Measurements from ENCODE around the gene DNAJB1.
A peak's percentile ranks its signal among the peaks of the same experiment; 100 is the strongest.

Gene DNAJB1

GRCh38 chr19:14517840-14518505, at the start of gene DNAJB1:
DNAJB1 (minus strand) TSS chr19:14518397; CDS start chr19:14518349, 48 bp downstream.
- no peak for TF ChIP-seq EZH2phosphoT487 (IDR thresholded peaks at IDR 0.05; ENCODE audit: borderline replicate concordance)
- TF ChIP-seq, protein P1, sequence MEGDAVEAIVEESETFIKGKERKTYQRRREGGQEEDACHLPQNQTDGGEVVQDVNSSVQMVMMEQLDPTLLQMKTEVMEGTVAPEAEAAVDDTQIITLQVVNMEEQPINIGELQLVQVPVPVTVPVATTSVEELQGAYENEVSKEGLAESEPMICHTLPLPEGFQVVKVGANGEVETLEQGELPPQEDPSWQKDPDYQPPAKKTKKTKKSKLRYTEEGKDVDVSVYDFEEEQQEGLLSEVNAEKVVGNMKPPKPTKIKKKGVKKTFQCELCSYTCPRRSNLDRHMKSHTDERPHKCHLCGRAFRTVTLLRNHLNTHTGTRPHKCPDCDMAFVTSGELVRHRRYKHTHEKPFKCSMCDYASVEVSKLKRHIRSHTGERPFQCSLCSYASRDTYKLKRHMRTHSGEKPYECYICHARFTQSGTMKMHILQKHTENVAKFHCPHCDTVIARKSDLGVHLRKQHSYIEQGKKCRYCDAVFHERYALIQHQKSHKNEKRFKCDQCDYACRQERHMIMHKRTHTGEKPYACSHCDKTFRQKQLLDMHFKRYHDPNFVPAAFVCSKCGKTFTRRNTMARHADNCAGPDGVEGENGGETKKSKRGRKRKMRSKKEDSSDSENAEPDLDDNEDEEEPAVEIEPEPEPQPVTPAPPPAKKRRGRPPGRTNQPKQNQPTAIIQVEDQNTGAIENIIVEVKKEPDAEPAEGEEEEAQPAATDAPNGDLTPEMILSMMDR (conservative IDR thresholded peaks at IDR 0.05; ENCODE audit: low read length): no peak
- peak within 1 kb of the TSS; percentile 92 for H3K9ac ChIP-seq (ENCODE audit: low read depth, low read length, poor library complexity, severe bottlenecking)
- H2AFZ ChIP-seq (ENCODE audit: low read length): peak within 1 kb of the TSS; percentile 47; the same call in 1 of the 2 replicates
- H3F3A ChIP-seq (ENCODE audit: low read depth): 0 out of 2 replicates have a peak, but pooled peaks cover 4% of the 10 kb centered on the region
- H3K79me2 ChIP-seq (ENCODE audit: insufficient read depth, low read length): peaks cover 48% of the 10 kb centered on the region
- H3K4me3 ChIP-seq (ENCODE audit: low read length, poor library complexity, severe bottlenecking): peak within 1 kb of the TSS; percentile 90
- H4K20me1 ChIP-seq (ENCODE audit: insufficient read depth, low read length, poor library complexity, severe bottlenecking): peaks cover 40% of the 10 kb centered on the region
- H3K9me2 ChIP-seq (replicated peaks; ENCODE audit: low read depth, low read length): no peaks in the 10 kb centered on the region
- peak within 1 kb of the TSS; percentile 99 for H3K4me2 ChIP-seq (ENCODE audit: low read depth, low read length, poor library complexity, severe bottlenecking)
- H3K27me3 ChIP-seq (ENCODE audit: insufficient read depth, low read length, poor library complexity, severe bottlenecking): no peaks in the 10 kb centered on the region
- peaks cover 31% of the 10 kb centered on the region; the same call in 1 of the 2 replicates for H3K36me3 ChIP-seq (ENCODE audit: insufficient read depth, low read length)
- no peaks in the 10 kb centered on the region for H3K9me3 ChIP-seq (ENCODE audit: insufficient read depth, low read depth, low read length)
- H3K4me1 ChIP-seq (ENCODE audit: insufficient read depth, low read length, poor library complexity, severe bottlenecking): peaks cover 68% of the 10 kb centered on the region

DNA sequence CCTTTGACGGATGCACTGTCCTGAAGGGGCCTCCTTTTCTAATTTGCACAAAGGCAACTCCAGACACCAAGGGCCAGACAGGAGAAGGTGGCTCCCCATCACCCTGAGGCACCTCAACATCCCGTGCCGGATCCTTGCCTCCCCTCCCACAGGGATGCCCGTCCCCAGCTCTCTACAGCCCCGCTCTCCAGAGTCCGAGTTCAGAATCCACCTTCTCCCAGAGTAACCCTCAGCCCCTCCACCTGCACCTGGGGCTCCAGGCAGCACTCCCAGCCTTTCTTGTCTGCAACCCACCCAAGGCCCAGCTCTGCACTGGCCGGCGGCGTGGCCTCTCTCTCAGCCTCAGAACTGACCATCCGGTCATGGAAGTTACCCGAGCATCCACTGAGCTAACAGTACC, 48.9 kb upstream of the DNAJB1 start:
- Histone ChIP-seq H4K20me1 (ENCODE audit: insufficient read depth, low read length, poor library complexity, severe bottlenecking) (peaks cover 15% of the 10 kb centered on the region), H3F3A (ENCODE audit: low read depth) (no peaks in the 10 kb centered on the region), H3K27me3 (ENCODE audit: insufficient read depth, low read length, poor library complexity, severe bottlenecking) (no peaks in the 10 kb centered on the region), H2AFZ (ENCODE audit: low read length) (no peak overlapping the region), H3K9me3 (ENCODE audit: insufficient read depth, low read depth, low read length) (no peaks in the 10 kb centered on the region), H3K36me3 (ENCODE audit: insufficient read depth, low read length) (peaks cover 20% of the 10 kb centered on the region; the same call in 1 of the 2 replicates), H3K4me2 (ENCODE audit: low read depth, low read length, poor library complexity, severe bottlenecking) (no peak overlapping the region), H3K9me2 (replicated peaks; ENCODE audit: low read depth, low read length) (no peaks in the 10 kb centered on the region), H3K9ac (ENCODE audit: low read depth, low read length, poor library complexity, severe bottlenecking) (no peak overlapping the region), H3K4me1 (ENCODE audit: insufficient read depth, low read length, poor library complexity, severe bottlenecking) (peaks cover 11% of the 10 kb centered on the region), H3K79me2 (ENCODE audit: insufficient read depth, low read length) (peaks cover 21% of the 10 kb centered on the region), H3K4me3 (ENCODE audit: low read length, poor library complexity, severe bottlenecking) (no peak overlapping the region)
- no peak for TF ChIP-seq EZH2phosphoT487 (IDR thresholded peaks at IDR 0.05; ENCODE audit: borderline replicate concordance)

GRCh38 chr19:14566712-14567077, 48.5 kb upstream of the DNAJB1 start:
- Histone ChIP-seq H3K27me3 (ENCODE audit: insufficient read depth, low read length, poor library complexity, severe bottlenecking) (no peaks in the 10 kb centered on the region), H3K79me2 (ENCODE audit: insufficient read depth, low read length) (peaks cover 20% of the 10 kb centered on the region), H3K4me3 (ENCODE audit: low read length, poor library complexity, severe bottlenecking) (no peak overlapping the region), H3K9me2 (replicated peaks; ENCODE audit: low read depth, low read length) (no peaks in the 10 kb centered on the region), H3K9me3 (ENCODE audit: insufficient read depth, low read depth, low read length) (no peaks in the 10 kb centered on the region), H3K36me3 (ENCODE audit: insufficient read depth, low read length) (peaks cover 20% of the 10 kb centered on the region; the same call in 1 of the 2 replicates), H3K9ac (ENCODE audit: low read depth, low read length, poor library complexity, severe bottlenecking) (no peak overlapping the region), H3F3A (ENCODE audit: low read depth) (no peaks in the 10 kb centered on the region), H3K4me1 (ENCODE audit: insufficient read depth, low read length, poor library complexity, severe bottlenecking) (peaks cover 11% of the 10 kb centered on the region), H4K20me1 (ENCODE audit: insufficient read depth, low read length, poor library complexity, severe bottlenecking) (peaks cover 15% of the 10 kb centered on the region), H3K4me2 (ENCODE audit: low read depth, low read length, poor library complexity, severe bottlenecking) (no peak overlapping the region), H2AFZ (ENCODE audit: low read length) (no peak overlapping the region)
- no peak for TF ChIP-seq EZH2phosphoT487 (IDR thresholded peaks at IDR 0.05; ENCODE audit: borderline replicate concordance)
- TF ChIP-seq, protein P1 (conservative IDR thresholded peaks at IDR 0.05; ENCODE audit: low read length): no peak

Measured in Loucy (cell line).